Fibroblast of lung (primary cell): ENCODE measurements around the gene KRTAP4-16. TPM values are rescaled to one million over a fixed set of nuclear protein-coding genes. Genes with fewer than 3 reads are reported as not detected.
"Not testable (repeated sequence)": the region's sequence is repeated elsewhere in the genome, so short reads cannot be mapped to it uniquely, and the experiment has no call there.

ENCODE experiments used
- DNase-seq, 2 donors: peaks; one replicate each; pipeline versions ENCODE4 v3.0.0 to v3.0.0-alpha.2; 2010; ENCODE audit warnings: low read depth in 2 of 2
- H2AFZ ChIP-seq: 2 replicates; pipeline ENCODE4 v1.5.1; 2012; ENCODE audit warnings: low read length, control low read depth, inconsistent platforms
- H3K27ac ChIP-seq: 2 replicates; pipeline ENCODE4 v1.5.1; 2011; ENCODE audit warnings: low read length, control low read depth; ENCODE audit not compliant: insufficient read depth
- H3K27me3 ChIP-seq: 2 replicates; pipeline ENCODE4 v1.5.1; 2011; ENCODE audit warnings: mild to moderate bottlenecking, low read length; ENCODE audit not compliant: control insufficient read depth, insufficient read depth
- H3K36me3 ChIP-seq: 2 replicates; pipeline ENCODE4 v1.5.1; 2011; ENCODE audit warnings: low read length; ENCODE audit not compliant: control insufficient read depth, insufficient read depth
- H3K4me1 ChIP-seq: 2 replicates; pipeline ENCODE4 v1.5.1; 2011; ENCODE audit warnings: low read length; ENCODE audit not compliant: control insufficient read depth, insufficient read depth; ENCODE audit errors: extremely low read depth
- H3K4me2 ChIP-seq: 2 replicates; pipeline ENCODE4 v1.5.1; 2011; ENCODE audit warnings: low read length, control low read depth; ENCODE audit not compliant: insufficient read depth; ENCODE audit errors: extremely low read depth
- H3K4me3 ChIP-seq, 4 experiments: fragments of 200-600 bp in 1 of 4; sonication (generic) in 1 of 4; replicated peaks in 1 of 4; 2 replicates each; pipeline ENCODE4 v1.5.1; 2011 to 2016; ENCODE audit warnings: low read length in 4 of 4, low read depth in 3 of 4, mild to moderate bottlenecking in 3 of 4, control low read depth in 2 of 4, inconsistent platforms in 1 of 4, mixed read lengths in 1 of 4; ENCODE audit not compliant: insufficient read depth in 1 of 4; ENCODE audit errors: control extremely low read depth in 1 of 4
- H3K79me2 ChIP-seq: 2 replicates; pipeline ENCODE4 v1.5.1; 2012; ENCODE audit warnings: mild to moderate bottlenecking, low read length, inconsistent platforms; ENCODE audit not compliant: control insufficient read depth, insufficient read depth
- H3K9ac ChIP-seq: 2 replicates; pipeline ENCODE4 v1.5.1; 2011; ENCODE audit warnings: mild to moderate bottlenecking, low read length, control low read depth; ENCODE audit not compliant: insufficient read depth
- H3K9me3 ChIP-seq: 2 replicates; pipeline ENCODE4 v1.5.1; 2012; ENCODE audit warnings: low read depth, low read length; ENCODE audit not compliant: control insufficient read depth, insufficient read depth
- H4K20me1 ChIP-seq: 2 replicates; pipeline ENCODE4 v1.5.1; 2011; ENCODE audit warnings: low read length; ENCODE audit not compliant: control insufficient read depth, insufficient read depth; ENCODE audit errors: extremely low read depth
- EZH2 ChIP-seq: IDR thresholded peaks from 2 replicates; pipeline ENCODE4 v1.5.1; 2012; ENCODE audit warnings: low read length, control low read depth, mild to moderate bottlenecking; ENCODE audit errors: missing control alignments
- polyA plus RNA-seq, 2 donors: library from polyadenylated mRNA; depleted of rRNA in 1 of 2; stranded (reverse) in 1 of 2; unstranded in 1 of 2; fragments of >200 nt; gene quantifications; 2 replicates each; pipeline ENCODE4 v1.2.1, GENCODE V29; 2011 to 2012; ENCODE audit warnings: missing spikeins in 1 of 2
- total RNA-seq: library from RNA; depleted of rRNA; stranded (reverse); fragments of >200 nt; gene quantifications from 2 replicates; pipeline ENCODE4 v1.2.1, GENCODE V29; 2014
- TF ChIP-seq, protein P1 (sequence below), 2 donors: IDR thresholded peaks in 1 of 2; conservative IDR thresholded peaks in 1 of 2; 1 replicate in 1 of 2; 2 replicates in 1 of 2; pipeline ENCODE4 v1.5.1; 2011 to 2012; ENCODE audit warnings: low read length in 2 of 2, control low read depth in 1 of 2, inconsistent platforms in 1 of 2, low read depth in 1 of 2, mild to moderate bottlenecking in 1 of 2

Gene KRTAP4-16
- total and polyA plus RNA-seq, 2 donors (not counting 1 experiment from before 2014, with no cell fraction given), result not detected

DNA sequence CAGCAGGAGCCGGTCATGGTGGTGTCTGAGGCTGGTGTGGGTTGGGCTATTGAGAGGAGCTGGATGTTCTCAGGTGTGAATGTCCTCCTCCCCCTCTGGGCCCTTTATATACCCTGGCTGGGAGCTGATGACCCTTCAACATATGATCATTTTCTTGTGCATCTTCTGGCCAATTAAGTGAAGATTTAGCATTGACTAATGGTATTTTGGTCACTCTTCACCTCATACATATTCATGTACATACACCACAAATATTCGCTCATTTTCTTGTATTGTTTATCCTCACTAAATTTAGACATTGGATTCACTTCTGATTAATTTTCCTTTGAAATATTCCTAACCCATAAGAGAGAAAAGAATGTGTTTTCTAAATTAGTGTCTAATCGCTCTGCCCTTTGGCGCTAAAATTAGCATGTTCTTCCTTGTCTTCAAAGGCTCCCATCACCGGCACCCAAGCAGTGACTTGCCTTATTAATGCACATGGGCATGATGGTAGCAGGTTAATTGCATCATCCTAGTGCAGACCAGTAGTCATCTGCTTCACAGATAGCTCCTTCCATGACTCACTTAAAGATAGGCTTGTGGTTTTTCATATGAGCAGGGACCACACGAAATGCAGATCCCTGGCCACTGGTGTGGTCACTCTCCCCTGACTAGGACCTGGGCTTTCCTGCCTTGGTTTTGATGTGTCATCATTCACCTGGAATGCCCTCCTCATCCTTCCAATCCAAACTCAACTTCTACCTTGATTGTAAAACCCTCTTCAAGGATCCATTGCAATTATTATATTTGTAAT is 36.0 kb downstream of the KRTAP4-16 start, which contains the start of gene KRTAP2-4:
Gene KRTAP2-4, minus strand, starts transcription at position 51 of the 796 bp plus-strand sequence. Its CDS starts 34 bp downstream, at position 17.
- H3K27ac ChIP-seq, result peak within 1 kb of the TSS; percentile 46
- no peaks in the 10 kb centered on the region for H3K27me3 ChIP-seq
- peak; percentile 30 to 99 for DNase-seq
- H2AFZ ChIP-seq, result no peak within 1 kb of the TSS
- no peak within 1 kb of the TSS for H3K9ac ChIP-seq
- no peak within 1 kb of the TSS for H3K4me2 ChIP-seq
- TF ChIP-seq, protein P1, sequence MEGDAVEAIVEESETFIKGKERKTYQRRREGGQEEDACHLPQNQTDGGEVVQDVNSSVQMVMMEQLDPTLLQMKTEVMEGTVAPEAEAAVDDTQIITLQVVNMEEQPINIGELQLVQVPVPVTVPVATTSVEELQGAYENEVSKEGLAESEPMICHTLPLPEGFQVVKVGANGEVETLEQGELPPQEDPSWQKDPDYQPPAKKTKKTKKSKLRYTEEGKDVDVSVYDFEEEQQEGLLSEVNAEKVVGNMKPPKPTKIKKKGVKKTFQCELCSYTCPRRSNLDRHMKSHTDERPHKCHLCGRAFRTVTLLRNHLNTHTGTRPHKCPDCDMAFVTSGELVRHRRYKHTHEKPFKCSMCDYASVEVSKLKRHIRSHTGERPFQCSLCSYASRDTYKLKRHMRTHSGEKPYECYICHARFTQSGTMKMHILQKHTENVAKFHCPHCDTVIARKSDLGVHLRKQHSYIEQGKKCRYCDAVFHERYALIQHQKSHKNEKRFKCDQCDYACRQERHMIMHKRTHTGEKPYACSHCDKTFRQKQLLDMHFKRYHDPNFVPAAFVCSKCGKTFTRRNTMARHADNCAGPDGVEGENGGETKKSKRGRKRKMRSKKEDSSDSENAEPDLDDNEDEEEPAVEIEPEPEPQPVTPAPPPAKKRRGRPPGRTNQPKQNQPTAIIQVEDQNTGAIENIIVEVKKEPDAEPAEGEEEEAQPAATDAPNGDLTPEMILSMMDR (conservative IDR thresholded peaks at IDR 0.05 in 1 of 2, IDR thresholded peaks at IDR 0.05 in 1 of 2; ENCODE audit: low read depth in 1 of 2, low read length in 2 of 2), result no peak
- TF ChIP-seq EZH2, result no peak
- H3K9me3 ChIP-seq, result no peaks in the 10 kb centered on the region
- H3K36me3 ChIP-seq, result no peaks in the 10 kb centered on the region
- no peak within 1 kb of the TSS for H3K4me3 ChIP-seq
- no peaks in the 10 kb centered on the region for H4K20me1 ChIP-seq
- H3K79me2 ChIP-seq, result no peaks in the 10 kb centered on the region
- H3K4me1 ChIP-seq, result peaks cover 24% of the 10 kb centered on the region

DNA sequence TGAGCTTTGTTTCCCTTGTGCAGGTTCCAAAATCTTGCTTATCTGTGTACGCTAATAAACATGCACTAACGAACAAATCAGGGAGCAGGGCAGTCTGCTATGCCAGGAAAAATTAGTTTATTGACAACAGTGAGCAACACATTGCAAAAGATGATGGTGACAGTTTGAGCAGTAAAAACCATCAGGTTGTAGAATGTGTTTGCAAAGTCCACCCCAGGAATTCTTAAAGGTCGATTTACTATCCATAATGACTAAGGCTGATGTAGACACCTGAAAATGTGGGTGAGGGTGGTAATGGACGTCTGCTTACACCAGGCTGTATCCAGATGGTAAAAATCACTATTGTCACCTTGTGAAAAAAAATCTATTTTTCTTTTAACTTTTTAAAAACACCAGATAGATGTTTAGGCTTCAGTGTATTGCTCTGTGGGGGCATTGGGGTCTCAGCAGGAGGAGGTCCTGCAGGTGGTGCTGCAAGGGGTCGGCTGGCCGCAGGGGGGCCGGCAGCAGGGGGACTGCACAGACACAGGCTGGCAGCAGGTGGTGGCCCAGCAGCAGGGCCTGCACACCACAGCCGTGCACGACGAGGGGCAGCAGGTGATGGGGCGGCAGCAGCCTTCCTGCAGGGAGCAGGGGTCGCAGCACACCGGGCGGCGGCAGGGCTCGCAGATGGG is 36.9 kb downstream of the KRTAP4-16 start:
- H3K36me3 ChIP-seq, H3K4me3 ChIP-seq, H3K79me2 ChIP-seq, H2AFZ ChIP-seq, H3K27me3 ChIP-seq, H4K20me1 ChIP-seq, DNase-seq, H3K9me3 ChIP-seq, H3K4me2 ChIP-seq, H3K9ac ChIP-seq, H3K27ac ChIP-seq: not testable (repeated sequence)
- peaks cover 29% of the 10 kb centered on the region for H3K4me1 ChIP-seq

DNA sequence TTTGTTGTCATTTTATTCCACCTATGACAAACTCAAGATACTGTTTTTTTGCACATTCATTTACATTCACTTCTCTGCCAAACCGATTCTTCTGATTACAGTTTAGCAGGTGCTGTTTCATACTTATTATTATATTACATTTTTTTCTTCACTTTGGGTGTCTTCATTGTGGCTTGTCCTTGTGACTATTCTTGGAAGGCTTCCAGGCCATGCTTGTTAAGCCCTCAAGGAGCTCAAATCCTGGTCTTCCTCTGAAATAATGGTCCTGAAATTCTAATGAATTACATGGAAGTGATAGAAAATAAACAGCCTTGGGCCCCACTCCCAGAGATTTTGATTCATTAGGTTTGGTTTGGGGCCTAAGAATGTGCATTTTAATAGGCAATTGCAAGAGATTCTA is 37.7 kb downstream of the KRTAP4-16 start:
- no peak for TF ChIP-seq EZH2
- TF ChIP-seq, protein P1 (conservative IDR thresholded peaks at IDR 0.05 in 1 of 2, IDR thresholded peaks at IDR 0.05 in 1 of 2; ENCODE audit: low read depth in 1 of 2, low read length in 2 of 2), result no peak
- H3K4me2 ChIP-seq, result no peak overlapping the region
- no peaks in the 10 kb centered on the region for H3K9me3 ChIP-seq
- no peak overlapping the region for H2AFZ ChIP-seq
- no peaks in the 10 kb centered on the region for H3K27me3 ChIP-seq
- DNase-seq, result no peak
- no peaks in the 10 kb centered on the region for H3K79me2 ChIP-seq
- H3K4me1 ChIP-seq, result peaks cover 36% of the 10 kb centered on the region
- H4K20me1 ChIP-seq, result no peaks in the 10 kb centered on the region
- no peak overlapping the region for H3K27ac ChIP-seq
- no peaks in the 10 kb centered on the region for H3K36me3 ChIP-seq
- H3K9ac ChIP-seq, result no peak overlapping the region
- H3K4me3 ChIP-seq, result no peak overlapping the region
